ENCODE data around the gene ZNF333. TPM values are rescaled to one million over a fixed set of nuclear protein-coding genes. Genes with fewer than 3 reads are reported as not detected.
"Not testable (repeated sequence)": the region's sequence is repeated elsewhere in the genome, so short reads cannot be mapped to it uniquely, and the experiment has no call there.

The ZNF333 gene
- total RNA-seq, 2 experiments from 2014 or later = 15.5 to 17.6 TPM

DNA sequence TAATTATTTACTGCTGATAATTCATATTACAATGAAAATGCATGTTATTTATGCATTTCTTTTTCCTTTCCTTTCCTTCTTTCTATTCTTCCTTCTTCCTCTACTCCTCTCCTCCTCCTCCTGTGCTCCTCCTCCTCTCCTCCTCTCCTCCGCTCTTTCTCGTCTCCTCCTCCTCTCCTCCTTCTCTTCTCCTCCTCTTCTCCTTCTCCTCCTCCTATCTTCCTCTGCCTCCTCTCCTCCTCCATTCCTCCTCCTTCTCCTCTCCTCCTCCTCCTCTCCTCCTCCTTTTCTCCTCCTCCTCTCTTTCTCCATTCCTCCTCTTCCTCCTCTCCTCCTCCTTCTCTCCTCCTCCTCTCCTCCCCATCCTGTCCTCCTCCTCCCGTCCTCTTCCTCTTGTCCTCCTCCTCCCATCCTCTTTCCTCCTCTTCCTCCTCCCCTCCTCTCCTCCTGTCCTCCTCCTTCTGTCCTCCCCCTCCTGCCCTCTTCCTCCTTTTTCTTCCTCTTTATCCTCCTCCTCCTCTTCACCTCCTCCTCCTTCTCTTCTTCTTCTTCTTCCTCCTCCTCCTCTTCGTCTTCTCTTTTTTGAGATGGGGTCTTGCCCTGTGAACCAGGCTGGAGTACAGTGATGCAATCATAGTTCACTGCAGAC is 73.8 kb downstream of the ZNF333 start:
- TF ChIP-seq, protein P1, sequence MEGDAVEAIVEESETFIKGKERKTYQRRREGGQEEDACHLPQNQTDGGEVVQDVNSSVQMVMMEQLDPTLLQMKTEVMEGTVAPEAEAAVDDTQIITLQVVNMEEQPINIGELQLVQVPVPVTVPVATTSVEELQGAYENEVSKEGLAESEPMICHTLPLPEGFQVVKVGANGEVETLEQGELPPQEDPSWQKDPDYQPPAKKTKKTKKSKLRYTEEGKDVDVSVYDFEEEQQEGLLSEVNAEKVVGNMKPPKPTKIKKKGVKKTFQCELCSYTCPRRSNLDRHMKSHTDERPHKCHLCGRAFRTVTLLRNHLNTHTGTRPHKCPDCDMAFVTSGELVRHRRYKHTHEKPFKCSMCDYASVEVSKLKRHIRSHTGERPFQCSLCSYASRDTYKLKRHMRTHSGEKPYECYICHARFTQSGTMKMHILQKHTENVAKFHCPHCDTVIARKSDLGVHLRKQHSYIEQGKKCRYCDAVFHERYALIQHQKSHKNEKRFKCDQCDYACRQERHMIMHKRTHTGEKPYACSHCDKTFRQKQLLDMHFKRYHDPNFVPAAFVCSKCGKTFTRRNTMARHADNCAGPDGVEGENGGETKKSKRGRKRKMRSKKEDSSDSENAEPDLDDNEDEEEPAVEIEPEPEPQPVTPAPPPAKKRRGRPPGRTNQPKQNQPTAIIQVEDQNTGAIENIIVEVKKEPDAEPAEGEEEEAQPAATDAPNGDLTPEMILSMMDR (IDR thresholded peaks at IDR 0.05) = no peak
- Mint-ChIP-seq H3K27ac (no peak overlapping the region), H3K27me3 (peaks cover 22% of the 10 kb centered on the region), H3K36me3 (ENCODE audit: low read depth) (peaks cover 4% of the 10 kb centered on the region), H3K4me1 (ENCODE audit: low read depth) (no peaks in the 10 kb centered on the region), H3K9me3 (peaks cover 3% of the 10 kb centered on the region), H3K4me3 (no peak overlapping the region)
- H3K27ac ChIP-seq (ENCODE audit: low read depth in 1 of 2, low read length in 2 of 2) = no peak overlapping the region
- intact Hi-C loops (cut with DNase I, micrococcal nuclease) = no loop called here
- H3K4me3 ChIP-seq (ENCODE audit: low read length) = no peak overlapping the region
- POLR2A ChIA-PET = no interaction called here
- peaks cover 0 to 9% of the 10 kb centered on the region in 2 experiments for H3K9me3 ChIP-seq (ENCODE audit: control insufficient read depth in 1 of 2, insufficient read depth in 1 of 2, low read length in 2 of 2)
- ATAC-seq (ENCODE audit: poor library complexity) (no peak), DNase-seq (no peak)
- H3K36me3 ChIP-seq (ENCODE audit: insufficient read depth, low read length) = peaks cover 2% of the 10 kb centered on the region
- H3K4me1 ChIP-seq (ENCODE audit: insufficient read depth, low read length) = no peaks in the 10 kb centered on the region
- H3K27me3 ChIP-seq (ENCODE audit: control insufficient read depth in 1 of 2, insufficient read depth in 2 of 2, low read length in 2 of 2) = peaks cover 0 to 7% of the 10 kb centered on the region in 2 experiments
- CTCF ChIA-PET = no interaction called here

DNA sequence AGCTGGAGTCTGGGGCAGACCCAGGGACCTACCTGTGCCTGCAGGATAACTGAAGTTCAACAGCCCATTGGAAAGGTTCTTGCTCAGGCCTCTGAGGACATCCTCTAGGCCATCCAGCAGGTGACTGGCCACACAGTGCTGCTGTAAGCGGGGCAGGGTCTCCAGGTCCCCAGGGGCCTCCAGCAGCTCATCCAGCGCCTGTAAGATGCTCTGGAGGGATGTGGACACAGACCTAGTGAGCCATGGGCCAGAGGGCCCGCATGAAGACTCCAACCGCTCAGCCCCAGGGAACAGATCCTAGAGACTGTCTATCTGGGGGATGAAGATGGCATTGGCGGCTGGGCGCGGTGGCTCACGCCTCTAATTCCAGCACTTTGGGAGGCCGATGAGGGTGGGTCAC is 74.6 kb downstream of the ZNF333 start:
- H3K4me1 ChIP-seq (ENCODE audit: insufficient read depth, low read length) = no peaks in the 10 kb centered on the region
- Mint-ChIP-seq H3K27me3 (peaks cover 22% of the 10 kb centered on the region), H3K4me3 (no peak overlapping the region), H3K9me3 (peaks cover 3% of the 10 kb centered on the region), H3K36me3 (ENCODE audit: low read depth) (peaks cover 4% of the 10 kb centered on the region), H3K27ac (no peak overlapping the region), H3K4me1 (ENCODE audit: low read depth) (no peaks in the 10 kb centered on the region)
- ATAC-seq (ENCODE audit: poor library complexity) = no peak
- peaks cover 0 to 7% of the 10 kb centered on the region in 2 experiments for H3K27me3 ChIP-seq (ENCODE audit: control insufficient read depth in 1 of 2, insufficient read depth in 2 of 2, low read length in 2 of 2)
- TF ChIP-seq, protein P1 (IDR thresholded peaks at IDR 0.05) = no peak
- ChIA-PET CTCF (no interaction called here), POLR2A (no interaction called here)
- H3K4me3 ChIP-seq (ENCODE audit: low read length) = no peak overlapping the region
- peaks cover 0 to 9% of the 10 kb centered on the region in 2 experiments for H3K9me3 ChIP-seq (ENCODE audit: control insufficient read depth in 1 of 2, insufficient read depth in 1 of 2, low read length in 2 of 2)
- DNase-seq = no peak
- H3K36me3 ChIP-seq (ENCODE audit: insufficient read depth, low read length) = peaks cover 2% of the 10 kb centered on the region
- intact Hi-C loops (cut with DNase I, micrococcal nuclease) = no loop called here
- no peak overlapping the region for H3K27ac ChIP-seq (ENCODE audit: low read depth in 1 of 2, low read length in 2 of 2)

DNA sequence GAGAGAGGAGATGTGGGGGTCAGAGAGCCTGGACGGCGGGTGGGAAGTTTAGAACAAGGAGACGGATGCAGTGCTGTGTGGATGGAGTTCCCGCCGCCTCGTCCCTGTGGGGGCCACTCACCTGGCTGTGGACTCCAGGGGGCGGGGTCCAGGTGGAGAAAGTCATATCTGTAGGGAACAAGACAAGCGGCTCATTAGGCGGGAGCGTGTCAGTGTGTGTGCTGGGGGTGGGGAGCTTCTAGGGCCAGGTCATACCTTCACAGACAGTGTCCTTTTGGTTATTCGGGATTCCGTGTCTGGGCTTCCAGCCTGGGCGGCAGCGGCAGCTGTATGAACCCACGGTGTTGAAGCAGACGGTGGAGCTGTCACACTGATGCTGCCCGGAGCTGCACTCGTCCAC is 75.6 kb downstream of the ZNF333 start:
- DNase-seq; H3K36me3 Mint-ChIP-seq (ENCODE audit: low read depth); H3K9me3 ChIP-seq (ENCODE audit: control insufficient read depth in 1 of 2, insufficient read depth in 1 of 2, low read length in 2 of 2); H3K36me3 ChIP-seq (ENCODE audit: insufficient read depth, low read length); H3K4me3 ChIP-seq (ENCODE audit: low read length); H3K4me3 Mint-ChIP-seq; intact Hi-C loops (cut with DNase I, micrococcal nuclease); POLR2A ChIA-PET; CTCF ChIA-PET; H3K9me3 Mint-ChIP-seq; ATAC-seq (ENCODE audit: poor library complexity); H3K27me3 ChIP-seq (ENCODE audit: control insufficient read depth in 1 of 2, insufficient read depth in 2 of 2, low read length in 2 of 2); H3K4me1 ChIP-seq (ENCODE audit: insufficient read depth, low read length); H3K4me1 Mint-ChIP-seq (ENCODE audit: low read depth); H3K27ac ChIP-seq (ENCODE audit: low read depth in 1 of 2, low read length in 2 of 2); H3K27ac Mint-ChIP-seq: not testable (repeated sequence)
- peaks cover 28% of the 10 kb centered on the region for H3K27me3 Mint-ChIP-seq

DNA sequence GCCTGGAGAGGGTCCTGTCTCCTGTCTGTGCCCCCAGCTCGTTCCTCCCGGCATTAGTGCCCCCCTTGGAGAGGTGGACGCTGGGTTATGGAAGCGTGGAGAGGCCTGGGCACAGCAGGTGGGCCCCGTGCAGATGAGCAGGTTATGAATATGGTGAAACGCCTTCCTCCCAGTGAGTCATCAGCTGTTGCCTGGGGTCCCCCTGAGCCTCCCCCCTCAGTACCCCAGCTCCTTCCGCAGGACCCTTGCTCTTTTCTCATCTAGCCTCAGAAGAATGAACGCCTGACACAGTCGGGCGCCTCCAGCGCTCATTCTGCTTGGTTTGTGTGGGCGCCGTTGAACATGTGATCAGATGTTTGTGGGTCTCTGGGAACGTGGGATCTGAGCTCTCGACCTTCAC is 76.0 kb downstream of the ZNF333 start:
- ATAC-seq (ENCODE audit: poor library complexity); H3K27me3 ChIP-seq (ENCODE audit: control insufficient read depth in 1 of 2, insufficient read depth in 2 of 2, low read length in 2 of 2); H3K4me1 ChIP-seq (ENCODE audit: insufficient read depth, low read length); H3K9me3 Mint-ChIP-seq; H3K4me3 Mint-ChIP-seq; H3K9me3 ChIP-seq (ENCODE audit: control insufficient read depth in 1 of 2, insufficient read depth in 1 of 2, low read length in 2 of 2); H3K36me3 Mint-ChIP-seq (ENCODE audit: low read depth); intact Hi-C loops (cut with DNase I, micrococcal nuclease); DNase-seq; CTCF ChIA-PET; H3K36me3 ChIP-seq (ENCODE audit: insufficient read depth, low read length); POLR2A ChIA-PET; H3K4me3 ChIP-seq (ENCODE audit: low read length); H3K4me1 Mint-ChIP-seq (ENCODE audit: low read depth); H3K27ac Mint-ChIP-seq; H3K27ac ChIP-seq (ENCODE audit: low read depth in 1 of 2, low read length in 2 of 2): not testable (repeated sequence)
- peaks cover 28% of the 10 kb centered on the region for H3K27me3 Mint-ChIP-seq

Measured in CD4-positive, alpha-beta T cell (primary cell).